GM18511 (cell line): ENCODE data around the gene CCR6.

ENCODE experiments used
- ATAC-seq: cut with Tn5 transposase; IDR thresholded peaks from one replicate; pipeline ENCODE4 v1.9.1; 2021; ENCODE audit warnings: mild to moderate bottlenecking, moderate library complexity; ENCODE audit not compliant: unreplicated experiment

CCR6 gene

GRCh38 chr6:167140589-167141474 is 17.9 kb downstream of the CCR6 start:
- peak; percentile 53 for ATAC-seq

GRCh38 chr6:167141667-167142432 is 19.0 kb downstream of the CCR6 start:
- ATAC-seq: peak; percentile 75

- no peak for ATAC-seq
Measured at GRCh38 chr6:167142433-167142761, 19.5 kb downstream of the CCR6 start.

- ATAC-seq: no peak
Measured at GRCh38 chr6:167143041-167143440, 20.1 kb downstream of the CCR6 start.

- no peak for ATAC-seq
Measured at GRCh38 chr6:167145461-167145860, 22.6 kb downstream of the CCR6 start.

- no peak for ATAC-seq
Measured at GRCh38 chr6:167146135-167146534, 23.2 kb downstream of the CCR6 start.

- ATAC-seq: no peak
Measured at GRCh38 chr6:167146977-167147376, 24.1 kb downstream of the CCR6 start.

GRCh38 chr6:167148021-167148420 is 25.1 kb downstream of the CCR6 start:
- ATAC-seq: no peak

- ATAC-seq: no peak
Measured at GRCh38 chr6:167148997-167149396, 26.1 kb downstream of the CCR6 start.

GRCh38 chr6:167150941-167151549 is 28.1 kb downstream of the CCR6 start:
- ATAC-seq: peak; percentile 63

GRCh38 chr6:167151648-167152047 is 28.8 kb downstream of the CCR6 start:
- ATAC-seq: no peak

- peak; percentile 58 for ATAC-seq
Measured at GRCh38 chr6:167152862-167153261, 30.0 kb downstream of the CCR6 start.

- peak; percentile 67 for ATAC-seq
Measured at GRCh38 chr6:167153521-167153959, 30.6 kb downstream of the CCR6 start.

- no peak for ATAC-seq
Measured at GRCh38 chr6:167154291-167154690, 31.4 kb downstream of the CCR6 start.

- ATAC-seq: no peak
Measured at GRCh38 chr6:167154895-167155294, 32.0 kb downstream of the CCR6 start.

GRCh38 chr6:167157414-167157813 is 34.5 kb downstream of the CCR6 start:
- no peak for ATAC-seq

- no peak for ATAC-seq
Measured at GRCh38 chr6:167157863-167158262, 35.0 kb downstream of the CCR6 start, which contains the start of gene GPR31. GPR31 (minus strand) TSS chr6:167157980; CDS start chr6:167157831, 149 bp downstream.

GRCh38 chr6:167161851-167162467 is 39.1 kb downstream of the CCR6 start:
- no peak for ATAC-seq

- no peak for ATAC-seq
Measured at GRCh38 chr6:167162591-167162990, 39.7 kb downstream of the CCR6 start.

GRCh38 chr6:167163476-167164011 is 40.6 kb downstream of the CCR6 start:
- ATAC-seq: no peak

GRCh38 chr6:167164261-167164660 is 41.4 kb downstream of the CCR6 start:
- no peak for ATAC-seq
